Muscle layer of colon (tissue), 2 donors: ENCODE data around the gene MRPS27.
"Not testable (repeated sequence)": the region's sequence is repeated elsewhere in the genome, so short reads cannot be mapped to it uniquely, and the experiment has no call there.

ENCODE experiments used
- H3K27ac ChIP-seq: one replicate; pipeline ENCODE4 v1.7.0; 2013; ENCODE audit warnings: low read depth, mild to moderate bottlenecking, low read length, moderate library complexity
- H3K27me3 ChIP-seq, 2 donors: one replicate each; pipeline ENCODE4 v1.7.0; 2013; ENCODE audit warnings: low read length in 2 of 2, mild to moderate bottlenecking in 2 of 2; ENCODE audit not compliant: insufficient read depth in 2 of 2, control insufficient read depth in 1 of 2
- H3K36me3 ChIP-seq: one replicate; pipeline ENCODE4 v1.7.0; 2013; ENCODE audit warnings: mild to moderate bottlenecking, low read length; ENCODE audit not compliant: insufficient read depth
- H3K4me1 ChIP-seq: one replicate; pipeline ENCODE4 v1.7.0; 2013; ENCODE audit warnings: mild to moderate bottlenecking, low read length; ENCODE audit not compliant: insufficient read depth
- H3K4me3 ChIP-seq, 2 donors: one replicate each; pipeline ENCODE4 v1.7.0; 2013; ENCODE audit warnings: low read length in 2 of 2, low read depth in 1 of 2, mild to moderate bottlenecking in 1 of 2, moderate library complexity in 1 of 2
- H3K9ac ChIP-seq: one replicate; pipeline ENCODE4 v1.7.0; 2013; ENCODE audit warnings: low read length
- H3K9me3 ChIP-seq: one replicate; pipeline ENCODE4 v1.7.0; 2013; ENCODE audit warnings: mild to moderate bottlenecking, low read length
- donor health status: abdominal sarcoma.
- donor health status: Adenocarcinoma of cecum.

The MRPS27 gene

GRCh38 chr5:72179028-72179815, 140.8 kb downstream of the MRPS27 start:
- H3K36me3 ChIP-seq, result no peaks in the 10 kb centered on the region
- H3K4me1 ChIP-seq, result peaks cover 13% of the 10 kb centered on the region
- H3K9me3 ChIP-seq, result no peaks in the 10 kb centered on the region
- peak overlapping the region in 1 of 2 donors; percentile 51 for H3K4me3 ChIP-seq
- H3K9ac ChIP-seq, result no peak overlapping the region
- peak overlapping the region; percentile 1 for H3K27ac ChIP-seq
- H3K27me3 ChIP-seq, result no peaks in the 10 kb centered on the region

- no peak overlapping the region for H3K27ac ChIP-seq
- peaks cover 8% of the 10 kb centered on the region for H3K4me1 ChIP-seq
Measured at GRCh38 chr5:72177538-72177937, 142.5 kb downstream of the MRPS27 start.

GRCh38 chr5:72172786-72173185, 147.3 kb downstream of the MRPS27 start:
- H3K4me1 ChIP-seq, result no peaks in the 10 kb centered on the region
- H3K9ac ChIP-seq, result no peak overlapping the region

More at GRCh38 chr5:72177538-72177937, 142.5 kb downstream of the MRPS27 start:
- no peaks in the 10 kb centered on the region for H3K36me3 ChIP-seq
- H3K9me3 ChIP-seq, result no peaks in the 10 kb centered on the region
- H3K27me3 ChIP-seq, result no peaks in the 10 kb centered on the region
- H3K9ac ChIP-seq, result no peak overlapping the region
- no peak overlapping the region for H3K4me3 ChIP-seq

GRCh38 chr5:72171667-72172066, 148.4 kb downstream of the MRPS27 start:
- Histone ChIP-seq H3K27me3 (no peaks in the 10 kb centered on the region), H3K9me3 (no peaks in the 10 kb centered on the region), H3K9ac (no peak overlapping the region), H3K4me1 (no peaks in the 10 kb centered on the region), H3K4me3 (no peak overlapping the region), H3K36me3 (no peaks in the 10 kb centered on the region), H3K27ac (no peak overlapping the region)

More at GRCh38 chr5:72172786-72173185, 147.3 kb downstream of the MRPS27 start:
- no peaks in the 10 kb centered on the region for H3K9me3 ChIP-seq
- no peaks in the 10 kb centered on the region for H3K27me3 ChIP-seq
- H3K4me3 ChIP-seq, result no peak overlapping the region
- H3K36me3 ChIP-seq, result no peaks in the 10 kb centered on the region
- H3K27ac ChIP-seq, result no peak overlapping the region

- H3K27me3 ChIP-seq, H3K9ac ChIP-seq, H3K9me3 ChIP-seq, H3K36me3 ChIP-seq, H3K4me3 ChIP-seq, H3K27ac ChIP-seq, H3K4me1 ChIP-seq: not testable (repeated sequence)
Measured at GRCh38 chr5:72171181-72171580, 148.9 kb downstream of the MRPS27 start.

GRCh38 chr5:72170101-72170500, 149.9 kb downstream of the MRPS27 start:
- no peak overlapping the region for H3K27ac ChIP-seq
- no peaks in the 10 kb centered on the region for H3K9me3 ChIP-seq
- no peak overlapping the region for H3K4me3 ChIP-seq
- H3K27me3 ChIP-seq, result no peaks in the 10 kb centered on the region
- H3K9ac ChIP-seq, result no peak overlapping the region
- no peaks in the 10 kb centered on the region for H3K4me1 ChIP-seq
- H3K36me3 ChIP-seq, result no peaks in the 10 kb centered on the region
